ENCODE measurements around the gene PEX7. TPM values are rescaled to one million over a fixed set of nuclear protein-coding genes. Genes with fewer than 3 reads are reported as not detected.

The PEX7 gene
- polyA plus RNA-seq, 1 experiment: 5.6 TPM

DNA sequence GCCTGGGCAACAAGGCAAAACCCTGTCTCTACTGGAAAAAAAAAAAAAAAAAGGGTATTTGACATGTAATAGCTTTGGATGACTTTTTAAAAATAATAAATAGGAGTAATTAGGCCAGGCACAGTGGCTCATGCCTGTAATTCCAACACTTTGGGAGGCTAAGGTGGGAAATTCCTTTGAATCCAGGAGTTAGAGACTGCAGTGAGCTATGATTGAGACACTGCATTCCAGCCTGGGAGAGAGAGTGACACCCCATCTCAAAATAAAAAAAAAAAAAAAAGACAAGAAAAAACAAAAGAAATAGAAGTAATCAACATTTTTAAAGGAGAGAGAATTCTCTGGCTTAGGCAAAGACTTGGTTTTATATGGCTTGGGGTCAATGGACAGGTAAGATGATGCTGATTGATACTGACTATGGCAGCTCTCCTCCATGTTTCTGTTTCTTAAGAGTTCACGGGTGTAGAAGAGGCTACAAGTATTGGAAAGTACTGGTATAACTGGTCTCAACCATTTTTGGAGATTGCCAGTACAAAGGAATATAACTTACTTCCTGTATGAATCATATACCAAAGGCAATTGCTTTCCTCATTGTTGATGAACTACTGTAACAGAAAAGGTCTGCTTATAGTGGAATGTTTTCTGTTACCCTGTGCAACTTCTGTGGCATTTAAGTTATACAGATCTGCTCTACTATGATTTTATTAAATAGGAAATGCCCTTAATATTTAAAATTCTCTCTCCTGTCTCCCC lies 40.2 kb upstream of the PEX7 start:
- no peak for DNase-seq (ENCODE audit: low read depth)
- Histone ChIP-seq H3K36me3 (ENCODE audit: control insufficient read depth, insufficient read depth, low read length) (no peaks in the 10 kb centered on the region), H3K27me3 (ENCODE audit: control insufficient read depth, insufficient read depth, low read length) (no peaks in the 10 kb centered on the region), H3K4me3 (ENCODE audit: low read depth, low read length) (no peak overlapping the region)
- ChIA-PET CTCF (interaction anchor here (0.6 to 2.2 kb wide), 3 partner anchors 10 to 258 kb away, joined by 3 to 8 read pairs (median 5); partner anchors contain the start of gene MAP3K5), POLR2A (no interaction called here)
- TF ChIP-seq, protein P1, sequence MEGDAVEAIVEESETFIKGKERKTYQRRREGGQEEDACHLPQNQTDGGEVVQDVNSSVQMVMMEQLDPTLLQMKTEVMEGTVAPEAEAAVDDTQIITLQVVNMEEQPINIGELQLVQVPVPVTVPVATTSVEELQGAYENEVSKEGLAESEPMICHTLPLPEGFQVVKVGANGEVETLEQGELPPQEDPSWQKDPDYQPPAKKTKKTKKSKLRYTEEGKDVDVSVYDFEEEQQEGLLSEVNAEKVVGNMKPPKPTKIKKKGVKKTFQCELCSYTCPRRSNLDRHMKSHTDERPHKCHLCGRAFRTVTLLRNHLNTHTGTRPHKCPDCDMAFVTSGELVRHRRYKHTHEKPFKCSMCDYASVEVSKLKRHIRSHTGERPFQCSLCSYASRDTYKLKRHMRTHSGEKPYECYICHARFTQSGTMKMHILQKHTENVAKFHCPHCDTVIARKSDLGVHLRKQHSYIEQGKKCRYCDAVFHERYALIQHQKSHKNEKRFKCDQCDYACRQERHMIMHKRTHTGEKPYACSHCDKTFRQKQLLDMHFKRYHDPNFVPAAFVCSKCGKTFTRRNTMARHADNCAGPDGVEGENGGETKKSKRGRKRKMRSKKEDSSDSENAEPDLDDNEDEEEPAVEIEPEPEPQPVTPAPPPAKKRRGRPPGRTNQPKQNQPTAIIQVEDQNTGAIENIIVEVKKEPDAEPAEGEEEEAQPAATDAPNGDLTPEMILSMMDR (IDR thresholded peaks at IDR 0.05; ENCODE audit: insufficient read depth, low read depth, low read length): no peak

DNA sequence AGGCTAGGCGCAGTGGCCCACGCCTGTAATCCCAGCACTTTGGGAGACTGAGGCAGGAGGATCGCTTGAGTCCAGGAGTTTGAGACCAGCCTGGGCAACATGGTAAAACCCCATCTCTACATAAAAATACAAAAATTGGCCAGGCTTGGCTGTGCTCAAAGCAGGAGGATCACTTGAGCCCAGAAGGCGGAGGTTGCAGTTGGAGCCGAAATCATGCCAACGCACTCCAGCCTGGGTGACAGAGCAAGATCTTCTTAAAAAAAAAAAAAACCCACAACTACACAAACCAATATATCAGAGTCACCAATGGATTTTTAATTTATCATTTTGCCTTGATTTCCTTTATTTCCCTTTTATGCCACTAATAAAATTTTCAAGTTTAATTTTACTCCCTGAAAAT lies 39.4 kb upstream of the PEX7 start:
- no peaks in the 10 kb centered on the region for H3K27me3 ChIP-seq (ENCODE audit: control insufficient read depth, insufficient read depth, low read length)
- ChIA-PET CTCF (interaction anchor here (2.1 kb wide), 1 partner anchor 9 kb away, joined by 5 read pairs; the partner anchor contains the start of gene MAP3K5), POLR2A (no interaction called here)
- H3K4me3 ChIP-seq (ENCODE audit: low read depth, low read length): no peak overlapping the region
- H3K36me3 ChIP-seq (ENCODE audit: control insufficient read depth, insufficient read depth, low read length): no peaks in the 10 kb centered on the region
- TF ChIP-seq, protein P1 (IDR thresholded peaks at IDR 0.05; ENCODE audit: insufficient read depth, low read depth, low read length): no peak
- no peak for DNase-seq (ENCODE audit: low read depth)

DNA sequence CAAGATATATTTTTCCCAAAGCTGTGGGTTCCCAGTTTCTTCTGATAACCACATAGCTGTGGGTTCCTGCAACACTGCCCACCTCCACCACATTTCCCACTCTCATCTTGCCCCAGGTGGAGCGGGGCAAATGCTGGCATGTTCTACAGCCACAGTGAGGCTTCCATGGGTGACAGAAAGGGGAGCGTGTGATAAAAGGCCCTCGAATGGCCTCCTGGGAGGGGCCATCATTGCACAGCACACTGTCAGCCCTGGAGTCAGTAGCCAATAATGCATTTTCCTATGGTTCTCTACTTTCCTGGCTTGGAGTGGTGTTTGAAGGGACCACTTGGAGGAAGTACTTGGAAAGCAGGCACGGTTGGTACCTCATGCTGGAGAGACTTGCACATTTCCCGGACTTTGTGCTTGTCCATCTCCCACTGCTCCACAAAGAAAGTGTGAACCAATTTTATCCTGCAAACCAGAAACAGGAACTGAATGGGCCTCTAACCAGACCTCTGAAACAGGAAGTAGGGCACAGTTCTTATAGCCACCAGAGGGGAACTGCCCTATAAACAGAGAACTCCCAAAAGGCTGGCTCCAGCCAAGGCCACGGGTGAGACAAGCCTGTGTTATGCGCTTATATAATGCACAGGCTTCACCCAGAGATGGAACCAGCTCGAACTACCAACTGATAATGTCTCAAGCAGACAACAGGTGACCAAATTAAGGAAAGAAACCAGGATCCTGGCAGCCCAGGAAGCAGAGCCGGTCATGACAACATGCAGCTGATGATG lies 38.7 kb upstream of the PEX7 start:
- TF ChIP-seq, protein P1 (IDR thresholded peaks at IDR 0.05; ENCODE audit: insufficient read depth, low read depth, low read length): no peak
- Histone ChIP-seq H3K36me3 (ENCODE audit: control insufficient read depth, insufficient read depth, low read length) (no peaks in the 10 kb centered on the region), H3K27me3 (ENCODE audit: control insufficient read depth, insufficient read depth, low read length) (no peaks in the 10 kb centered on the region), H3K4me3 (ENCODE audit: low read depth, low read length) (no peak overlapping the region)
- POLR2A ChIA-PET: no interaction called here
- no peak for DNase-seq (ENCODE audit: low read depth)
- CTCF ChIA-PET: interaction anchor here (0.9 to 1.9 kb wide), 2 partner anchors 9 to 140 kb away, joined by 3 to 9 read pairs; partner anchors contain the start of gene MAP3K5

DNA sequence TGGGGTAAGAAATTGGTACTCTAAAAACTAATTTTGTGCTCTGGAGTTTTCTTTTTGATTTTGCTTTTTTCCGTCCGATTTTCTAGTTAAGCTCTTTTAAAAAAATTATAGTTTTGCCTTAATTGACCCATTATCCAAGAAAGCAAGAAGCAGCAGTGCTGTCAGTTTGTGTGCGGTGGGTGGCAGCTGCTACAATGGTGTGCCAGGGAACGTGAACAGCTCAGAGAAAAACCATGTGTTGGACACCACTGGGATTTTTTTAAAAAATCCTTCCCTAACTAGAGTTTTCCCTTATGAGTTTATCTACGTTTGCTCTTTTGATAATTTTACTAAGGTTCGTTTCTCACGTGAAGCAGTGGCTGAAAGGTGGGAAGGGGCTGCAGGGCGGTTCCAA lies 38.1 kb upstream of the PEX7 start:
- H3K4me3 ChIP-seq (ENCODE audit: low read depth, low read length): no peak overlapping the region
- CTCF ChIA-PET: interaction anchor here (0.9 to 1.9 kb wide), 2 partner anchors 8 to 140 kb away, joined by 3 to 9 read pairs; partner anchors contain the start of gene MAP3K5
- no peak for DNase-seq (ENCODE audit: low read depth)
- H3K27me3 ChIP-seq (ENCODE audit: control insufficient read depth, insufficient read depth, low read length): no peaks in the 10 kb centered on the region
- H3K36me3 ChIP-seq (ENCODE audit: control insufficient read depth, insufficient read depth, low read length): no peaks in the 10 kb centered on the region
- TF ChIP-seq, protein P1 (IDR thresholded peaks at IDR 0.05; ENCODE audit: insufficient read depth, low read depth, low read length): no peak
- POLR2A ChIA-PET: no interaction called here
